Measurements from ENCODE around the gene DPM2.

- no peak for TF ChIP-seq POLR2A (IDR thresholded peaks at IDR 0.05)
- TF ChIP-seq CTCF (IDR thresholded peaks at IDR 0.05) = no peak
Observed at GRCh38 chr9:127890053-127890452, 47.6 kb downstream of the DPM2 start.

Measured in body of pancreas (tissue), 4 donors.